ENCODE results near the gene ALDH1L1.

The ALDH1L1 gene

DNA sequence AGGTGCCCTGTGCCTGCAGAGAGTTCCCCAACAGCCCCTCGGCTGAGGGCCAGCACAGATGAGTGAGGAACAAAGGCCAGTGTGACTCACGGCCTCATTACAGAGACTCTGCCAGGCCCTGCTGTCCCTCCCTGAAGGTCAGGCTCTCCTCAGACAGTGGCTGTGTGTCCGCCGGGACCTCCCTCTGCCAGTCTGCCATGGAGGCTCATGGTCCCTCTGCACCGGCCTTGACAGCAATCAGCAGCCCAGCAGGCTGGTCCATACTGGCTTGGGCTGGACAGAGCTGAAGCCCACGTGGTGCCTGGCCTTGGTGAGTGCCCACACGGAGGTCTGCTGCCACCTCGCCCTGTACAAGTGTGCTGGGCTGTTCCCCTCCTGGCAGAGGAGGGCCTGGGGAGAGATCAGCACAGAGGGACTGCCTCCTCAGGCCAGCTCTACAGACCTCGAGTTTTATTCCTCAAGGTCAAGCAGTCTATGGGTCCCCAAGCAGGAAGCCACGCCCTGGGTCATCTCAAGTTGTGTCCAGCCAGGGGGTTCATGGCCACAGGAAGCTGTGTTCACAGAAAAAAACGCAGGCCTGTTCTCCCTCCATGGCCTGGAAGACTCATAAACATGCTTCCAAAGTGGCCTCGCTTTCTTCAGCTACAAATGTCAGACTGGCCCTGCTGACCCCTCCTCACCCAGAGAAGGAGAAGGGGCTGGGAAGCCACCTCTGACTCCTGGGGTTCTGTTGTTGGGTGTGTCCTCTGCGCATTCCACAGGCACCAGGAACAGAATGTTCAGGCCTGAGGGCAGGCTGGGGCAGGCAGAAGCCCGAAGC lies 123.5 kb downstream of the ALDH1L1 start:
- DNase-seq (ENCODE audit: low read depth in 4 of 4, low spot score in 1 of 4): no peak

DNA sequence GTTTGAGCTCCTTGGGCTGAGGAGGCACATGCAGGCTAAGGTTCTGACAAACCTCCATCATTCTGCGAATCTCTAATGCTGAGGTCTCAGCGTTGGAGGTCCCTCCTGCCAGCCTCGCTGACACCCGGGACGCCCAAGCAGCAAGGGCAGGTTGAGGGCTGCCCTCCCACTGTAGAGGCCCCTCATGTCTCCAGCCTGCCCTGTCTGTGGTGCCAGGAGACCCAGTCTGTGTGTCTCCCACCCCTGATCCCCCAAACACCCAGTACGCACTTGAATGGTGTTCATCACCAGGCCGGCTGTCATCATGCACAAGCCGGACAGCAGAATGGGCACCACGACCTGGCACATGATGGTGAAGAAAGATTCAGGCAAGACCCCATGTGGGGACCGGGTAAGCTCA lies 124.3 kb downstream of the ALDH1L1 start:
- DNase-seq (ENCODE audit: low read depth in 4 of 4, low spot score in 1 of 4): no peak

DNA sequence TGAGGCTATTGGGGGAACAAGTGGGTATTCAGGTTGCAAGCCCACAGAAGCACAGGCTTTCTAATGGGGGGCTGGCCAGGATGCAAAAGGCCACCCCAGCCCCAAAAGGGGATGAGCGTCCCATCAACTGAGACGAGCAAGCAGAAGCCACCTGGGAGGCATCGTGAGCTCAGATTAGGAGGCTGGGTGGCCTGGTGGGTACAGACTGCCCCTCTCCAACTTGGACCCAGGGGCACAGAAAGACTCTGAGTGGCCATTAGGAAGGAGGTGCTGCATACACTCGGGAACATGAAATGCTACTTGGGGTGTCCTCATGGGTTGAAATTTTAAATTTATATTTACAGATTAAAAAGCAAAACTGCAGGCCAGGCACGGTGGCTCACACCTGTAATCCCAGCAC lies 125.5 kb downstream of the ALDH1L1 start:
- DNase-seq (ENCODE audit: low read depth in 4 of 4, low spot score in 1 of 4): no peak

DNA sequence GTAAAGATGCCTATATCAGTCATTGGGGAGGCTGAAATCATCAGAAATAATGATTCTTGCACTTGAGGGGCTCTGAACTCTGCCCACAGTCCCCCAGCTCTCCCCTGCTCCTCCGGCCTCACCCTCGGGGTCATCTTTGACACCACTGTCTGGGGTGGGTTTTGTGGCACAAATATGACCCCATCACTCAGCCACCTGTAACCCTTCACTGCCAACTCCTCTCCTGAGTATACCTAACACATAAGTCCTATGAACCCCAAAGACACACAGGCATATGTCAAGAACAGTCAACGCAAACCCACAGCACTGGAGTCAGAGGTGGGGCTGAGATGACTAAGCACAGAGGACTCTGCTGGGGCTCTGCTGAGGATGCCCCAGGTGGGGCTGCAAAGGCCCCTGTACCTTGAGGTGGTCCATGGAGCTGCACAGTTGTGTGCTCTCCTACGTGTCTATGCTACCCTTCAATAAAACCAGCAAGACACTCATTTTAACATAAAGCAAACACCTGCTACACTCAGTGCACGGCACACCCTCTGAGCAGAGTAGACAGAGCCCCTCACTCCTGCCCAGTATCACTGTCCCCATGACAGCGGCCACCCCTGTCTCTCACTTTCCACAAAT lies 126.3 kb downstream of the ALDH1L1 start:
- no peak for DNase-seq (ENCODE audit: low read depth in 4 of 4, low spot score in 1 of 4)
